ENCODE measurements around the gene HOXD11.

DNA sequence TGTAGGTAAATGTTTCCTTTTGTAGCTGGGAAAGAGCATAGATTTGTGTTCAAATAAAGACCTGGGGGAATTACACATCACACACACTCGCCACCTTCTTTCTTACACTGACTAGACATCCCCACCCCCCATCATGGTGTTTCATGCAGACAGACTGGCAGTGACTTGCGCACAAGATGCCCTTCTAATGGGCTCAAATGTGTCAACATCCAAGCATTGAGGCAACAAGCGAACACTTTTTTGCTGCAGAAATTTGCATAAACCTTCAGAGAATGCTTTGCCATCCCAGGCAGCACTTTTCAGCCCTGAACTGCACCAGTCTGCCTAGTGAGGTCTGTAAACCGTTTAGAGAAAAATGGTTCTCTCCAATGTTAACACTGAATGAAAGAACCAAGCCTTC lies 27.0 kb downstream of the HOXD11 start:
- TF ChIP-seq, protein P1, sequence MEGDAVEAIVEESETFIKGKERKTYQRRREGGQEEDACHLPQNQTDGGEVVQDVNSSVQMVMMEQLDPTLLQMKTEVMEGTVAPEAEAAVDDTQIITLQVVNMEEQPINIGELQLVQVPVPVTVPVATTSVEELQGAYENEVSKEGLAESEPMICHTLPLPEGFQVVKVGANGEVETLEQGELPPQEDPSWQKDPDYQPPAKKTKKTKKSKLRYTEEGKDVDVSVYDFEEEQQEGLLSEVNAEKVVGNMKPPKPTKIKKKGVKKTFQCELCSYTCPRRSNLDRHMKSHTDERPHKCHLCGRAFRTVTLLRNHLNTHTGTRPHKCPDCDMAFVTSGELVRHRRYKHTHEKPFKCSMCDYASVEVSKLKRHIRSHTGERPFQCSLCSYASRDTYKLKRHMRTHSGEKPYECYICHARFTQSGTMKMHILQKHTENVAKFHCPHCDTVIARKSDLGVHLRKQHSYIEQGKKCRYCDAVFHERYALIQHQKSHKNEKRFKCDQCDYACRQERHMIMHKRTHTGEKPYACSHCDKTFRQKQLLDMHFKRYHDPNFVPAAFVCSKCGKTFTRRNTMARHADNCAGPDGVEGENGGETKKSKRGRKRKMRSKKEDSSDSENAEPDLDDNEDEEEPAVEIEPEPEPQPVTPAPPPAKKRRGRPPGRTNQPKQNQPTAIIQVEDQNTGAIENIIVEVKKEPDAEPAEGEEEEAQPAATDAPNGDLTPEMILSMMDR (IDR thresholded peaks at IDR 0.05; ENCODE audit: extremely low read depth in 1 of 2, insufficient read depth in 1 of 2, low read depth in 1 of 2, low read length in 2 of 2), result no peak
- TF ChIP-seq POLR2AphosphoS5 (IDR thresholded peaks at IDR 0.05; ENCODE audit: insufficient read depth, low read depth, low read length) (no peak), EZH2 (IDR thresholded peaks at IDR 0.05; ENCODE audit: borderline replicate concordance, low read depth, low read length, severe bottlenecking) (no peak), POLR2A (IDR thresholded peaks at IDR 0.05; ENCODE audit: low read depth, low read length) (no peak), MYC (IDR thresholded peaks at IDR 0.05; ENCODE audit: low read depth, low read length) (no peak), FOS (IDR thresholded peaks at IDR 0.05; ENCODE audit: borderline replicate concordance, insufficient read depth, low read length) (no peak)

Data from endothelial cell of umbilical vein (primary cell).